Measurements from ENCODE around the gene HPDL. TPM values are rescaled to one million over a fixed set of nuclear protein-coding genes. Genes with fewer than 3 reads are reported as not detected.

The HPDL gene
- total RNA-seq, 1 donor from 2014 or later: not detected

GRCh38 chr1:45317166-45317565 lies 9.5 kb upstream of the HPDL start:
- no peak for DNase-seq (ENCODE audit: low spot score)
- intact Hi-C loops (cut with DNase I): no loop called here

- intact Hi-C loops (cut with DNase I): no loop called here
- DNase-seq (ENCODE audit: low spot score): no peak
These were observed 6.9 kb upstream of the HPDL start for GRCh38 chr1:45319761-45320160.

GRCh38 chr1:45321444-45321843 lies 5.3 kb upstream of the HPDL start:
- DNase-seq (ENCODE audit: low spot score): no peak
- intact Hi-C loops (cut with DNase I): no loop called here

- no peak for DNase-seq (ENCODE audit: low spot score)
- intact Hi-C loops (cut with DNase I): no loop called here
These were observed 4.1 kb upstream of the HPDL start for GRCh38 chr1:45322486-45323040.

- no peak for DNase-seq (ENCODE audit: low spot score)
- intact Hi-C loops (cut with DNase I): no loop called here
These were observed 716 bp upstream of the HPDL start for GRCh38 chr1:45325851-45326506.

- intact Hi-C loops (cut with DNase I): no loop called here
- DNase-seq (ENCODE audit: low spot score): no peak
These were observed 1.2 kb downstream of the HPDL start for GRCh38 chr1:45327644-45328515.

GRCh38 chr1:45328680-45329079 lies 2.0 kb downstream of the HPDL start:
- intact Hi-C loops (cut with DNase I): no loop called here
- DNase-seq (ENCODE audit: low spot score): no peak

- DNase-seq (ENCODE audit: low spot score): no peak
- intact Hi-C loops (cut with DNase I): no loop called here
These were observed 2.8 kb downstream of the HPDL start for GRCh38 chr1:45329445-45329844.

GRCh38 chr1:45331436-45332345 lies 5.0 kb downstream of the HPDL start:
- intact Hi-C loops (cut with DNase I): no loop called here
- DNase-seq (ENCODE audit: low spot score): no peak

- DNase-seq (ENCODE audit: low spot score): no peak
- intact Hi-C loops (cut with DNase I): no loop called here
These were observed 5.6 kb downstream of the HPDL start for GRCh38 chr1:45332346-45332720.

- no peak for DNase-seq (ENCODE audit: low spot score)
- intact Hi-C loops (cut with DNase I): no loop called here
These were observed 7.9 kb downstream of the HPDL start for GRCh38 chr1:45334308-45335245.

- intact Hi-C loops (cut with DNase I): no loop called here
- DNase-seq (ENCODE audit: low spot score): no peak
These were observed 9.2 kb downstream of the HPDL start for GRCh38 chr1:45335855-45336324.

GRCh38 chr1:45337630-45338325 lies 11.1 kb downstream of the HPDL start:
- no peak for DNase-seq (ENCODE audit: low spot score)
- intact Hi-C loops (cut with DNase I): no loop called here

- intact Hi-C loops (cut with DNase I): loop anchor here (1.0 kb wide), 1 partner anchor 37 kb away; no protein-coding TSS in a partner anchor
- peak; percentile 96 for DNase-seq (ENCODE audit: low spot score)
These were observed 13.3 kb downstream of the HPDL start, which contains the start of the genes MUTYH and TOE1 for GRCh38 chr1:45339789-45340558. MUTYH (minus strand) TSS chr1:45340440; CDS start chr1:45334505, 5,935 bp downstream. TOE1 (plus strand) TSS chr1:45340170; CDS start chr1:45340253, 83 bp downstream.

GRCh38 chr1:45340816-45341466 lies 14.2 kb downstream of the HPDL start:
- no peak for DNase-seq (ENCODE audit: low spot score)
- intact Hi-C loops (cut with DNase I): no loop called here

GRCh38 chr1:45344499-45344898 lies 17.8 kb downstream of the HPDL start:
- intact Hi-C loops (cut with DNase I): no loop called here
- no peak for DNase-seq (ENCODE audit: low spot score)

All from cardiac septum (tissue), 1 donor.